ENCODE results near the gene AMMECR1. TPM values are rescaled to one million over a fixed set of nuclear protein-coding genes. Genes with fewer than 3 reads are reported as not detected.

AMMECR1 gene
- total and polyA plus RNA-seq, 2 of the 4 experiments (the other 2 are of a cell fraction): 7.0 to 11.3 TPM

DNA sequence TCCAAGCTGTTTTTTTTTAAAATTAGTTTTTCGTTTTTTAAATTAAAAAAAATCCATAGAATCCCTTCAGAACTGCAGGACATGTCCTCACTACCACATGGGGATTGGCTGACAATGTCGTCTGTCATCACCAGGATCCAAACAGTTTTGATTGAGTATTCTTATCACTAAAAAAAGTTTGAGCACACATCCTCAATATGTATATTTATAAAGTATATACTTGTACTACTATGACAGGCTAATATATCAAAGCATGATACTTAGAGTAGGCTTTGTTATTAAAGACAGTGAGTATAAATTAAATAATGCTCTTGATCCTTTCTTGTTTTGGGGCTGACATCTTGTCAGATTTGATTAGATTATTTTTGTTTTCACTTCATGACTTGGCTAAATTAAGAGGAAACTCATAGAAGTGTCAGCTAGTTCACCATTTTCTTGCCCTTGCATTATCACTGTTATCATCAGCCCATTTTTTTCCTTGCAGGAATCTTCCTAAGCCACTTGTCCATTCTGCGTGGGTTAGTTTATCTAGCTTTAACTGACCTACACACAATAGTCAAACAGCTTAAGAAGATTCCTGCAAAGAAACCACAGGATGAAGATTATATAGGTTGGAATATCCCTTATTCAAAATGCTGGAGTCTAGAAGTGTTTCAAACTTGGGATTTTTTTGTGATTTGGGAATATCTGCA lies 92.8 kb downstream of the AMMECR1 start:
- Histone ChIP-seq H3K4me2 (ENCODE audit: low read depth, low read length) (no peak overlapping the region), H2BK5ac (ENCODE audit: low read depth, low read length, poor library complexity, severe bottlenecking) (no peak overlapping the region), H4K91ac (ENCODE audit: insufficient read depth, low read depth, low read length) (no peak overlapping the region), H3K14ac (replicated peaks; ENCODE audit: low read depth, low read length) (no peak overlapping the region), H3K79me1 (ENCODE audit: low read depth in 1 of 2, low read length in 2 of 2) (peaks cover 3 to 11% of the 10 kb centered on the region in 2 experiments; a peak in 3 of 4 replicates), H3K56ac (ENCODE audit: extremely low read depth, insufficient read depth, low read length) (no peak overlapping the region), H3K27me3 (ENCODE audit: control insufficient read depth, insufficient read depth, low read length) (no peaks in the 10 kb centered on the region), H3K4ac (ENCODE audit: low read depth, low read length) (no peak overlapping the region), H3K4me3 (ENCODE audit: insufficient read depth, low read depth, low read length) (no peak overlapping the region), H3K18ac (ENCODE audit: low read depth, low read length) (no peak overlapping the region), H4K5ac (ENCODE audit: low read depth, low read length) (no peak overlapping the region), H3K9me3 (ENCODE audit: control insufficient read depth, insufficient read depth, low read length) (no peaks in the 10 kb centered on the region; the same call in 1 of the 2 replicates), H2AFZ (replicated peaks; ENCODE audit: low read length, poor library complexity) (no peak overlapping the region), H3K4me1 (ENCODE audit: control insufficient read depth, insufficient read depth, low read length) (no peaks in the 10 kb centered on the region), H2AK5ac (ENCODE audit: low read depth, low read length) (no peak overlapping the region), H2BK20ac (ENCODE audit: low read depth, low read length) (no peak overlapping the region), H3K27ac (ENCODE audit: insufficient read depth, low read length) (no peak overlapping the region), H3K23ac (ENCODE audit: low read depth, low read length) (no peak overlapping the region), H3K9ac (ENCODE audit: low read depth, low read length) (no peak overlapping the region), H3K9me1 (ENCODE audit: insufficient read depth, low read length) (peaks cover 7% of the 10 kb centered on the region), H4K20me1 (ENCODE audit: insufficient read depth, low read length) (peaks cover 4% of the 10 kb centered on the region; the same call in 1 of the 2 replicates), H2BK15ac (ENCODE audit: low read depth, low read length) (no peak overlapping the region), H4K8ac (ENCODE audit: low read depth in 2 of 2, low read length in 2 of 2) (no peak overlapping the region), H2BK120ac (ENCODE audit: low read depth, low read length) (no peak overlapping the region), H2AK9ac (replicated peaks; ENCODE audit: low read depth, low read length, poor library complexity) (no peak overlapping the region), H3K36me3 (ENCODE audit: control insufficient read depth, insufficient read depth, low read length) (no peaks in the 10 kb centered on the region)
- dilution Hi-C loops (cut with HindIII; ENCODE audit: low sequenced_read_pairs, unreplicated experiment) (no loop called here), intact Hi-C loops (cut with micrococcal nuclease) (loop anchor here (5.0 kb wide), 1 partner anchor 92 kb away; the partner anchor contains the start of gene AMMECR1), in situ Hi-C loops (cut with MboI; ENCODE audit: low sequenced_read_pairs) (no loop called here)
- no peak for TF ChIP-seq MAZ (IDR thresholded peaks at IDR 0.05; ENCODE audit: borderline replicate concordance, low read depth, low read length)
- no peak for TF ChIP-seq RFX5 (IDR thresholded peaks at IDR 0.05; ENCODE audit: low read depth, low read length)
- no peak for TF ChIP-seq POLR2A (IDR thresholded peaks at IDR 0.05; ENCODE audit: low read depth, low read length)
- no peak for TF ChIP-seq MAFK (IDR thresholded peaks at IDR 0.05; ENCODE audit: low read depth, low read length)
- no peak for TF ChIP-seq CHD1 (IDR thresholded peaks at IDR 0.05; ENCODE audit: low read depth, low read length)
- CTCF ChIA-PET: no interaction called here
- DNase-seq: no peak
- BruUV-seq (replicated peaks): no TSS peak
- POLR2A ChIA-PET (ENCODE audit: unreplicated experiment): no interaction called here
- whole genome bisulfite sequencing, 2 experiments (ENCODE audit: extremely low coverage in 2 of 2, insufficient read length in 1 of 2): no CpG with 5 or more reads among the region's 3 CpGs
- no peak for ATAC-seq (ENCODE audit: low read depth)
